ENCODE results near the gene MTFP1.
"Not testable (repeated sequence)": the region's sequence is repeated elsewhere in the genome, so short reads cannot be mapped to it uniquely, and the experiment has no call there.

MTFP1 gene

DNA sequence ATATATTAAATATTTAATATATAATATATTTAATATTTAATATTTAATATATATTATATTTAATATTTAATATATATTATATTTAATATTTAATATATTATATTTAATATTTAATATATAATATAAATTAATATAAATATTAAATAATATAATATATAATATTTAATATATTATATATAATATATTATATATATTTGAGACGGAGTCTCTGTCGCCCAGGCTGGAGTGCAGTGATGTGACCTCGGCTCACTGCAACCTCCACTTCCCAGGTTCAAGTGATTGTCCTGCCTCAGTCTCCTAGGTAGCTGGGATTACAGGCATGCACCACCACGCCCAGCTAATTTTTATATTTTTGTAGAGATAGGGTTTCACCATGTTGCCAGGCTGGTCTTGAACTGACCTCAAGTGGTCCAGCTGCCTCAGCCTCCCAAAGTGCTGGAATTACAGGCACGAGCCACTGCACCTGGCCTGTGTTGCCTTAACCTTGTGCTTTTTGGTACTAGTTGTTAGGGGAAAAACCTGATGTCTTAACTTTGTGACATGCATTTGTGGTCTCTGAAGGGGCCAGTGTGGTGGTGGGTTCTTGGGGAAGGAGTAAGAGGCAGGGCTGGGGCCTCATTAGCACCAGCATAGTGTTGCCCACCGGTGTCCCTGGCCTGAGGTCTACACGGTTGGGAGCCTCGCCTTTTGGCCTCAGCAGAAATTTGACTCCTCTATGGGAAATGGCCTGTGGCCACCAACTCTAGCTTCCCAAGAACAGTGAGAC is 29.7 kb downstream of the MTFP1 start:
- DNase-seq (ENCODE audit: low read depth, low spot score) = no peak

DNA sequence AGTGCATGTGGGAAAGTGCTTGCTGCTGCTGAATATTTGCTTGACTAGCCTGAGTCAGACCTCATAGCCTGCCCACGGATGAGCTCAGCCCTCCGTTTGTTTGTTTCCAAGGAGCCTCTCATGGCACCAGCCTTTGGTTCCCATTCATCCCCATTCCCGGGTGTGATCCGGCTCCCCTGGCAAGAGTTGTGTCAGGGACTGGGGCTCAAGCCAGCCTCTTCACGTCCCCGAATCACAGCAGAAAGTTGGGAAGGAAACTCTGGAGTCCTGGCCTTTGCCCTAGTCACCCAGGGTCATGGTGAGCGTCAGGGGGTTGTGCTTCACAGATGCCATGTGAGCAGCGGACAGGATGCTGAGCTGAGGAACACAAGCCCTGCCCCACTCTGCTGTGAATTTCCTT is 32.4 kb downstream of the MTFP1 start:
- no peak for DNase-seq (ENCODE audit: low read depth, low spot score)

DNA sequence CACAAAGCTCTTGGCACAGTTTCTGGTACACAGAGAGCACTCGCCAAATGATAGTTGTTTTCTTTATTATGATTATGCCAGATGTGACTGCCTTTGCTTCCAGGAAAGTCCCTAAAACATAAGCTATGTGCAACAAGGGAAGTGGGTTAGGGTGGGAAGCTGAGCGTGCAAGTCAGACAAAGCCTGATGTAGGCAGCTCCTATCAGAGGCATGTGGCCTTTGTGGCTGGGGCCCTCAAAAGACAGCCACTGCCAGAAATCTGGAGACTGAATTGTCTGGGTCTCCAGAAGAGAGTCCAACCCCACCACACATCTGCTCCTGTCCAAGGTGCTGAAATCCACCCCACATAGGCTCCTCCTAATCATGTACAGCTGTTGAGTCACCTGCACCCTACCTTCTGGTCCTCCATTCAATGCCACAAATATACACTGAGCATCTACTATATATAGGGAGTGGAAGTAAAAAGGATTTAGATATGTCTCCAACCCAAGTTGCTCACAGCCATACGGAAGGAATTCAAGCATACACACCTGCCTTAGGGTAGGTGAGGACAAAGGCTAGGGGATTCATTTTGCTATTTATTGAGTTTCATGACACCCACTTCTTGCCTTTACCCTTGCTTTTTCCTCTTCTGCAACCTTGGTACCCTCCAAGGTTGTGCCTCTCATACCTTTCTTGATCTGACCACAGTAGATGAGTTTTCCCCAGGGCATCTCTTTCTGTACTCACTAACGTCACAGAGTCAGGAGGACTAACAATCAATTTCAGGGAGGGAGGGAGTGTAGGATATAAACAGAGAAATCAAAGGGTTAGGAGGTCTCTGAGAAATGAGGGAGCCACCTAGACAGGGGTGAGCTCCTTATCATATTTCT is 33.8 kb downstream of the MTFP1 start:
- DNase-seq (ENCODE audit: low read depth, low spot score) = no peak

DNA sequence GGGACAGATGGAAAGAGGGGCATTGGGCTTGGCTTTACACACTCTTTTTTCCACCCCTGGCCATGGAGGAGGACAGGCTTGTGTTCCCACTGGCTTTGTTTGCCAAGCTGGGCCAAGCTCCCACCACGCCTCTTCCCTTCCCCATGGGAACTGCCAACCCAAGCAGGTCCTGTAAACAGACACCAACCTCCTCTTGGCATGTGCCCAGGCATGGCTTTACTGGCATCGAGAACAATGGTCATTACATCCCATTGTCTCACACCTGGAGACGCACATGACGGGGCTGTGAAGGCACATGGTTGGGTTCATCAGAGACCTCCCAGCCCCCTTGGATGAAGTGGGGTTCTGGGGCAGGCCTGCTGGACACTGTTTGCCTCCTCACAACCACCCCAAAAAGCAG is 34.6 kb downstream of the MTFP1 start:
- DNase-seq (ENCODE audit: low read depth, low spot score) = no peak

DNA sequence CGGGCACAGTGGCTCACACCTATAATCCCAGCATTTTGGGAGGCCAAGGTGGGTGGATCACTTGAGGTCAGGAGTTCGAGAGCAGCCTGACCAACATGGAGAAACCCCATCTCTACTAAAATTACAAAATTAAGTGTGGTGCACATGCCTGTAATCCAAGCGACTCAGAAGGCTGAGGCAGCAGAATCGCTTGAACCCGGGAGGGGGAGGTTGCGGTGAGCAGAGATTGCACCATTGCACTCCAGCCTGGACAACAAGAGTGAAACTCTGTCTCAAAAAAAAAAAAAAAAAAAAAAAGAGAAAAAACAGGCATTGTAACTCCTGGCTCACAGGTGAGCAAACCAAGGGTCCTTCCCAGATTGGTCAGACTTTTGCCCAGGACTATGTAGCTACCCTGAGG is 35.0 kb downstream of the MTFP1 start:
- not testable (repeated sequence) for DNase-seq (ENCODE audit: low read depth, low spot score)

DNA sequence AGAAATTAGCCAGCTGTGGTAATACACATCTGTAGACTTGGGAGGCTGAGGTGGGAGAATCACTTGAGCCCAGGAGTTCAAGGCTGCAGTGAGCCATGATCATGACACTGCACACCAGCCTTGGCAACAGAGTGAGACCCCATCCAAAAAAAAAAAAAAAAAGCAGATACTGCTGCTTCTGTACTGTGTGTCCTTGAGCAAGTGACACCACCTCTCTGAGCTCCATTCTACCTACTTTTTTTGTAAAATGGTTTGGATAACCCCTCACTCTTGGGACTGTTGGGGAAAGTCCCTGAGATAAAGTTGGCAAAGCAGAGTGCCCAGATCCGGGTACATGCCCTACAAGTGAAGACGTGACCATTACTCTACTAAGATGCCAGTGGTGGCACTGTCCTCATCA is 43.6 kb downstream of the MTFP1 start:
- no peak for DNase-seq (ENCODE audit: low read depth, low spot score)

DNA sequence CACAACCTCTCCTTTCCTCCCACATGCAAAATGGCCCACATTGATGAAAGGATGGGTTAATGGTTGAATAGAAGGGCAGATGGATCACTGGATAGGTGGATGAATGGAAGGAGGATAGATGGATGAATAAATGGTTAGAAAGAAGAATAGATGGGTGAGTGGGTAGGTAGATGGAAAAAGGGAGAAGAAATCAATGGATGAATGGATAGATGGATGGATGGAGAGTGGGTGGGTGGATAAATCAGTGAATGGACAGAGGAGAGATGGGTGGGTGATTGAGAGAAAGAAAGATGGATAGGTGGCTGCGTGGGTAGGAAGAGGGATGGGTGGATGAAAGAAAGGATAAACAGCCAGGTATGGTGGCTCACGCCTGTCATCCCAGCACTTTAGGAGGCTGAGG is 45.1 kb downstream of the MTFP1 start:
- no peak for DNase-seq (ENCODE audit: low read depth, low spot score)

DNA sequence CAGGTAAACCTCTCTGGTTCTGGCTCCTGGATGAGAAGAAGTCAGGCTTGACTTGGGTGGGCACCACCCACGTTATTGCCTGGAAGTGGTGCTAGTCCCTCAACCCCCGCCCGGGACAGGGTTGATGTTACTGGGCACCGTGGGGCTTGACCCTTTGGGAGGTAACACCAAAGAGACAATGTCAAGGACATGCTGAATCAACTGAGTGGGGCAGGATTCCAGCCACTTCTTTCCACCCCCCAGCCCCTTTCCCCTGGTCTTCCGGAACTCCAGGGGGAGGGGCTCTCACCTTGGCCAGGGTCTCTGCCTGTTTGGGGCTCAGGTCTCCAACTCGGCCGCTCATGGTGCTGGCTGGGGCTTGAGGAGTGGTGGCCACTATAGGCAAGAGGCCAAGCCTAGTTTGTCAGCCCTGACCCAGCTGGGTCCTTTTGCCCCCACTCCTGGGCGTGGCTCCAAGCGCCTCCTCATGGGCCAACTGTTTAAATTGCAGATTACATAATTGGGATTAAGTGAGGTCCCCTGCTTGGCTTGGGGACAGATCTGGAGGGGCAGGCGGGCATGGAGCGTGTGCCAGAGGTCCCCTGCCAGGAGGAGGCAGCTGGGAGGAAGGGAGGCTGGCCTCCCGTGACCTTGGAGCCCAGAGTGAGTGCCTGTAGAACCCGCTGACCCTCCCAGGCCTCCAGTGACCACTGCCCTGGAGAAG is 46.2 kb downstream of the MTFP1 start, which contains the start of gene SEC14L3:
Gene SEC14L3 (minus strand): TSS at position 402 of the 703 bp plus-strand sequence. CDS start 59 bp downstream, at position 343.
- no peak for DNase-seq (ENCODE audit: low read depth, low spot score)

DNA sequence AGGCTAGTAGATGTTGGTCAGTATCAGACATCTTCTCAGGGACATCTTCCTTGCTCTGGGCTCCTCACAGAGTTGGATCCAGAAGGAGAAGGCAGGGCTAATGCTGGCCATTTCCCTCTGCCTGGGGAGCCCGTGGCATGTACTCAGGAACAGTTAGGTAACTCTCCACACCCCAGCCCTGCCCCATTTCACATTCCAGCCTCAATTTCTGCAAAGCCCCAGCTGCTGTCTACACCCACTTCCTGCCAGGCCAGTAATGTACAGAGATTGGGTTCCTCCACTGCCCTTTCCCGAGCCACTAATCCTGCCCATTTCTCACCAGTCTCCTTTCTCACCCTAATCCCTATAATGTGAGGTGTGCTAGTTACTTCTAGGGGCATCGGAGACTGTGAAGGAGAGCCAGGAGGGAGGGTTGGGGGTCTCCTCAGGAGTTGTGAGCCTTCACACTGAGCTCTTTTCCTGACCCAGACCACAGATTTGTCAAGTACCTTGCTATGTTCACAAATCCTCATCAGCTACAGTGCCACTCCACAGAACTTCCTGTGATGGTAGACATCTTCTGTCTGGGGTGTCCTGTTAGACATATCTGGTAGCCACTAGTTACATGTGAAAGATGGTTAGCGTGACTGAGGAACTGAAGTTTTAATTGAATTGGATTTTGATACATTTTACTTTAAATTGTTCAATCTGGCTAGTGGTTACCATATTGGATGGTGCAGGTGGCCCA is 47.6 kb downstream of the MTFP1 start:
- DNase-seq (ENCODE audit: low read depth, low spot score) = no peak

DNA sequence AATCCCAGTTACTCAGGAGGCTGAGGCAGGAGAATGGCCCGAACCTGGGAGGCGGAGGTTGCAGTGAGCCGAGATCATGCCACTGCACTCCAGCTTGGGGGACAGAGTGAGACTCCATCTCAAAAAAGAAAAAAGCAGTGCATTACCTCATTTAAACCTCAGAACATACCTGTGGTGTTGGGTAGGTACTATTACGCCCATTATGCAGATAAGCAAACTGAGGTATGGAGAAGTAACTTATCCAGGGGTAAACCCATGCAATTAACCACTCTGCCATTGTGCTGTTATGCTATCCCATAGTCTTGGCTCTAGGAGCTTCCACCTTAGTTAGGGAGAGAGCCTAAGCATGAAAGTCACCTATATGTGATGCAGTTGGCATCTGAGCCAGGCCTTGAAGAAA is 48.6 kb downstream of the MTFP1 start:
- no peak for DNase-seq (ENCODE audit: low read depth, low spot score)

DNA sequence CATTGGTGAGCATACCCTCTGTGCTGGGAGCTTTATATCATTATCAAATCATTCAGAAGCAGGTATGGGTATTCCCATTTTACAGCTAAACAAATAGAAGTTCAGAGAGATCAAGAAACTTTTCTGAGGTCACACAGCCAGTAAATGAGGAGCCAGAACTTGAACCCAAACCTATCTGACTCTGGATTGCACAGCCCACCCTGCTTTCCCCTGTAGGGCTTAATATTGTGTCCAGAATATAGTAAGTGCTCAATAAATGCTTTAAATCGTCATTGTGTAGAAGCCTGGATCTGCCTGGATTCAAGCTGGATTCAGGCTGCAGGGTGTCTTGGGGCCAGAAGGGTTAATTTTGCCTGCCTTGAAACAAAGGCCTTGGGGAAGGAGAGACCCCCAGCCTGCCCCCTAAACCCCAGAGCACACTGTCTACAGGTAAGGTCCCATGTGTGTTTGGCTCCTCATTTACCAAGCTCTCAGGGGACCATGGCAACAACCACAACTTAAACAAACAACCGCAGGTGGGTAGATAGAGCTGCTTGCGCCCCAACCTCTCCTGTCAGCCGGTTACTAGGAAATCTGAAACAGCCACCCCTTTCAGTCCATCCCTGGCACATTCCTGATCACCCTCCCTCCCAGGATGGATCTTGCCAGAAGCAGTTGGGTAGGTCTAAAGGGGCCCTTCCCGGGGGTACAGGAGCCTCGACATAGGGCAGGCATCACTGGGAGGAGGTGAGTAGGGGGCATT is 49.3 kb downstream of the MTFP1 start:
- no peak for DNase-seq (ENCODE audit: low read depth, low spot score)

Measured in brain pericyte (primary cell).